K562 (cell line): ENCODE results near the gene CUL2. TPM values are rescaled to one million over a fixed set of nuclear protein-coding genes. Genes with fewer than 3 reads are reported as not detected.

Experiments
- ATAC-seq: fragments of 200-7000 bp; cut with Tn5 transposase; 3 replicates; pipeline ENCODE4 v1.9.1; 2020; ENCODE audit warnings: moderate library complexity
- BruUV-seq: library from RNA; stranded (reverse); fragments of 400-500 nt; replicated peaks from 2 replicates; lab custom pipeline; 2021; lab: Mats Ljungman, UMichigan
- CTCF ChIA-PET: fragments of 300-600 bp; formaldehyde crosslinking; extraction: SDS; loops from one replicate; lab custom pipeline; 2021; ENCODE audit warnings: low intra/inter-chr PET ratio; lab: Yijun Ruan, JAX
- POLR2A ChIA-PET: fragments of 300-600, 350-650 bp; sonication (Branson Sonifier 250); formaldehyde crosslinking; extraction: SDS; loops from one replicate; lab custom pipeline; 2021; ENCODE audit warnings: antibody characterized with exemption, inconsistent platforms; lab: Yijun Ruan, JAX
- DNase-seq, 4 experiments: peaks; one replicate each; pipeline versions ENCODE4 v3.0.0 to v3.0.0-alpha.2; 2011 to 2018; ENCODE audit warnings: low spot score in 3 of 4, mixed read lengths in 3 of 4; ENCODE audit errors: extremely low read depth in 1 of 4
- FAIRE-seq: peaks from 2 replicates; lab custom pipeline; 2011; peaks lifted over from hg19 to GRCh38; lab: Jason Lieb, UNC
- H2AFZ ChIP-seq: 2 replicates; pipeline ENCODE4 v1.6.0; 2011; ENCODE audit warnings: low read depth, low read length, control low read depth, inconsistent platforms
- H3K27ac ChIP-seq: fragments of 200-600 bp; 3 replicates; pipeline ENCODE4 v1.8.0; 2011; ENCODE audit warnings: low read depth, mild to moderate bottlenecking, control low read depth, inconsistent platforms, low read length, moderate library complexity, mixed read lengths; ENCODE audit errors: extremely low read depth
- H3K27me3 ChIP-seq, 2 experiments: fragments of 300-600 bp in 1 of 2; 2 replicates in 1 of 2; 3 replicates in 1 of 2; pipeline versions ENCODE4 v1.6.0 to v1.8.0; 2011; ENCODE audit warnings: inconsistent platforms in 2 of 2, low read length in 2 of 2, mild to moderate bottlenecking in 1 of 2, mixed read lengths in 1 of 2, moderate library complexity in 1 of 2; ENCODE audit not compliant: control insufficient read depth in 2 of 2, insufficient read depth in 2 of 2
- H3K36me3 ChIP-seq: fragments of 300-600 bp; 3 replicates; pipeline ENCODE4 v1.8.0; 2011; ENCODE audit warnings: mild to moderate bottlenecking, low read length, inconsistent platforms; ENCODE audit not compliant: control insufficient read depth, insufficient read depth
- H3K4me1 ChIP-seq, 2 experiments: fragments of 200-600 bp in 1 of 2; replicated peaks in 1 of 2; 2 replicates in 1 of 2; 3 replicates in 1 of 2; pipeline versions ENCODE4 v1.5.1 to v1.8.0; 2011; ENCODE audit warnings: inconsistent platforms in 2 of 2, low read length in 2 of 2, mild to moderate bottlenecking in 1 of 2, mixed read lengths in 1 of 2, moderate library complexity in 1 of 2; ENCODE audit not compliant: control insufficient read depth in 2 of 2, insufficient read depth in 2 of 2
- H3K4me2 ChIP-seq: 2 replicates; pipeline ENCODE4 v1.6.1; 2011; ENCODE audit warnings: low read length, control low read depth, inconsistent platforms, mixed read lengths; ENCODE audit not compliant: insufficient read depth
- H3K4me3 ChIP-seq: fragments of 200-600 bp; sonication (generic), shearing (Covaris generic); 2 replicates; pipeline ENCODE4 v1.5.1; 2016; ENCODE audit warnings: control low read depth, inconsistent platforms
- H3K79me2 ChIP-seq: fragments of 200-600 bp; 3 replicates; pipeline ENCODE4 v1.8.0; 2011; ENCODE audit warnings: low read length, inconsistent platforms; ENCODE audit not compliant: control insufficient read depth, insufficient read depth
- H3K9ac ChIP-seq, 2 experiments: 2 replicates each; pipeline versions ENCODE4 v1.6.0 to v1.6.1; 2011; ENCODE audit warnings: low read depth in 2 of 2, low read length in 2 of 2, control low read depth in 1 of 2, inconsistent platforms in 1 of 2, mild to moderate bottlenecking in 1 of 2, mixed read lengths in 1 of 2; ENCODE audit not compliant: insufficient read depth in 1 of 2
- H3K9me1 ChIP-seq: one replicate; pipeline ENCODE4 v1.6.0; 2011; ENCODE audit warnings: inconsistent platforms, mild to moderate bottlenecking, low read length, moderate library complexity; ENCODE audit not compliant: control insufficient read depth, insufficient read depth
- H3K9me3 ChIP-seq: replicated peaks from 2 replicates; pipeline ENCODE4 v1.5.1; 2011; ENCODE audit warnings: low read depth, low read length, inconsistent platforms; ENCODE audit not compliant: control insufficient read depth, insufficient read depth
- H4K20me1 ChIP-seq: replicated peaks from 2 replicates; pipeline ENCODE4 v1.6.1; 2011; ENCODE audit warnings: low read length, inconsistent platforms, mixed read lengths; ENCODE audit not compliant: control insufficient read depth, insufficient read depth
- ARHGAP35 ChIP-seq: fragments of 450-650 bp; IDR thresholded peaks from 2 replicates; pipeline ENCODE4 v1.6.1; 2018; ENCODE audit not compliant: partially characterized antibody
- ESRRB ChIP-seq: fragments of 250-450 bp; sonication (Bioruptor Pico); IDR thresholded peaks from 2 replicates; pipeline ENCODE4 v1.5.0; 2020; ENCODE audit warnings: mild to moderate bottlenecking, moderate library complexity, borderline replicate concordance
- FOXJ3 ChIP-seq: sonication (generic); formaldehyde crosslinking; IDR thresholded peaks from 2 replicates; pipeline ENCODE4 v1.4.0; 2020; ENCODE audit warnings: mild to moderate bottlenecking, missing genetic modification reagents
- HNRNPLL ChIP-seq: fragments of 200-400 bp; formaldehyde crosslinking; IDR thresholded peaks from 2 replicates; pipeline ENCODE4 v1.6.1; 2017; ENCODE audit warnings: low read length, low read depth, mild to moderate bottlenecking; ENCODE audit not compliant: poor library complexity, severe bottlenecking
- TEAD1 ChIP-seq, 2 experiments: fragments of 450-650 bp in 1 of 2; sonication (generic) in 1 of 2; formaldehyde crosslinking; IDR thresholded peaks; 2 replicates each; pipeline versions ENCODE4 v1.4.0 to v1.8.0; 2020 to 2022; ENCODE audit warnings: mild to moderate bottlenecking in 2 of 2, missing genetic modification reagents in 1 of 2
- ZNF121 ChIP-seq: sonication (generic); formaldehyde crosslinking; conservative IDR thresholded peaks from 2 replicates; pipeline ENCODE4 v1.8.0; 2022; ENCODE audit warnings: missing genetic modification reagents
- WGBS: fragments of 100-300 bp; shearing (Covaris generic); methylation state at CpG from one replicate; pipeline ENCODE4 v1.1.6; 2016; ENCODE audit warnings: low coverage, mixed read lengths; ENCODE audit not compliant: insufficient coverage; ENCODE audit errors: missing lambda C conversion rate; 5-methylcytosine and 5-hydroxymethylcytosine counted together
- in situ Hi-C: fragments of 300-500 bp; cut with MboI; formaldehyde crosslinking; loops from 4 replicates; pipeline ENCODE4 v1.15.0; 2018; ENCODE audit warnings: inconsistent platforms, mixed read lengths
- intact Hi-C: fragments of 100-400 bp; cut with micrococcal nuclease; formaldehyde crosslinking; loops from 2 replicates; pipeline ENCODE4 v1.14.2; 2022
- polyA plus RNA-seq, 8 experiments: library from polyadenylated mRNA; depleted of rRNA in 4 of 8; stranded (reverse) in 5 of 8; unstranded in 3 of 8; fragments of >200 nt; fragmentation: Nextera tagmentation in 2 of 8; fragmentation: Illumina TruSeq in 1 of 8; extraction: Ambion mirVana in 2 of 8; extraction: Trizol in 1 of 8; gene quantifications; 2 replicates each; pipeline versions ENCODE4 v1.2.1 to v1.2.3, GENCODE V29; 2011 to 2014; ENCODE audit warnings: inconsistent platforms in 1 of 8, missing spikeins in 1 of 8
- total RNA-seq, 7 experiments: library from RNA; depleted of rRNA in 6 of 7; stranded (reverse); fragments of >200 nt in 6 of 7; fragmentation: Illumina TruSeq in 2 of 7; extraction: Trizol in 2 of 7; gene quantifications; 2 replicates each; pipeline versions ENCODE4 v1.2.1 to v1.2.3, GENCODE V29; 2011 to 2021; ENCODE audit warnings: low replicate concordance in 1 of 7
- TF ChIP-seq, protein P1 (sequence below): sonication (generic); formaldehyde crosslinking; IDR thresholded peaks from 2 replicates; pipeline ENCODE4 v1.8.1; 2023; ENCODE audit warnings: mild to moderate bottlenecking, missing genetic modification reagents
- TF ChIP-seq, protein P2 (sequence below): fragments of 450-650 bp; IDR thresholded peaks from 2 replicates; pipeline ENCODE4 v1.7.1; 2018; ENCODE audit warnings: mild to moderate bottlenecking, low read depth; ENCODE audit not compliant: partially characterized antibody
- TF ChIP-seq, protein P3 (sequence below): IDR thresholded peaks from 2 replicates; pipeline ENCODE4 v1.6.1; 2011; ENCODE audit not compliant: insufficient read length; ENCODE audit errors: extremely low read depth

Gene CUL2
- total and polyA plus RNA-seq, 9 of the 15 experiments (the other 6 are each of a cell fraction or from before 2014, with no cell fraction given), result 17.3 to 46.3 (median 41.2) TPM

DNA sequence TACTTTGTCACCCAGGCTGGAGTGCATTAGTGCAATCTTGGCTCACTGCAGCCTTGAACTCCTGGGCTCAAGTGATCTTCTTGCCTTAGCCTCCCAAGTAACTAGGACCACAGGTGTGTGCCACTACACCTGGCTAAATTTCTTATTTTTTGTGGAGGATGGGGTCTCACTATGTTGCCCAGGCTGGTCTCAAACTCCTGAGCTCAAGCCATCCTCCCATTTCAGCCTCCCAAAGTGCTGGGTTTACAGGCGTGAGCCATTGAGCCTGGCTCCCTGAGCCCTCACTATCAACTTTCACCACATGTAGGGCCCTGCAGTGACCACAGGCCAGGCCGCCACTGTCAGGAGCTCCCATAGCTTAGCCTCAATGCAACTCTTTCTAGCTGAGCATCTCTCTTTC, 110.2 kb downstream of the CUL2 start:
- in situ Hi-C loops, result loop anchor here (10.0 kb wide), 1 partner anchor 315 kb away; no protein-coding TSS in a partner anchor
- H3K4me3 ChIP-seq, result no peak overlapping the region
- H3K9me3 ChIP-seq, result 0 out of 2 replicates have a peak, but pooled peaks cover 7% of the 10 kb centered on the region
- peaks cover 8 to 14% of the 10 kb centered on the region in 2 experiments; a peak in 4 of 5 replicates for H3K27me3 ChIP-seq
- FAIRE-seq (no peak), ATAC-seq (no peak; the same call in 2 of the 3 replicates), DNase-seq (no peak)
- no peaks in the 10 kb centered on the region for H4K20me1 ChIP-seq
- no peak overlapping the region for H2AFZ ChIP-seq
- no peaks in the 10 kb centered on the region for H3K9me1 ChIP-seq
- CTCF ChIA-PET, result no interaction called here
- H3K4me2 ChIP-seq, result no peak overlapping the region
- POLR2A ChIA-PET, result interaction anchor here (0.6 to 1.2 kb wide), 2 partner anchors 23 to 534 kb away, joined by 3 to 4 read pairs; no protein-coding TSS in a partner anchor
- intact Hi-C loops, result no loop called here
- H3K36me3 ChIP-seq, result no peaks in the 10 kb centered on the region
- WGBS, result 6% methylated on average over 2 of the region's 2 CpGs
- H3K4me1 ChIP-seq, result no peaks in the 10 kb centered on the region
- no peak for TF ChIP-seq ESRRB
- TF ChIP-seq ZNF121 (CRISPR knock-in tag), result peak; percentile 59; the same call in 1 of the 2 replicates
- H3K9ac ChIP-seq, result no peak overlapping the region
- H3K27ac ChIP-seq, result no peak overlapping the region
- no TSS peak for BruUV-seq
- H3K79me2 ChIP-seq, result no peaks in the 10 kb centered on the region

DNA sequence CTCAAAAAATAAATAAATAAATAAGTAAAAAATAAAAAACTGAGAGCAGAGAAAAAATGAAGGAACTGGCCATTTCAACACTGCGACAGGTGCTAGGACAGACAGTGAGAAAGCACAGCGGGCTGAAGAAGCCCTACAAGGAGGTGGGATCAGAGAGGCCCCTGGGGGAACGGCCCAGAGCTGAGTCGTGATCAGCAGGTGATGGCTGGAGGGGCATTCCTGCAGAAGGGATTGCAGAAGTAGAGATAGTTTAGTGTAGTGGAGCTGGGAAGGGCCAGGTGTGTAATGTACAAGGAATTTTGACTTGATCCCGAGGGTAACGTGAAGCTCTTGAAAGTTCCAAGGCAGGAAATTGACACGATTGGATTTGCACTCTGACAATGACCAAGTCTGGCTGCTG, 112.1 kb downstream of the CUL2 start:
- intact Hi-C loops, result no loop called here
- Histone ChIP-seq H3K9me1 (no peaks in the 10 kb centered on the region), H3K9me3 (0 out of 2 replicates have a peak, but pooled peaks cover 3% of the 10 kb centered on the region), H3K79me2 (no peaks in the 10 kb centered on the region), H3K4me2 (no peak overlapping the region), H3K9ac (no peak overlapping the region), H3K4me3 (no peak overlapping the region), H3K36me3 (no peaks in the 10 kb centered on the region), H3K27me3 (peaks cover 9 to 27% of the 10 kb centered on the region in 2 experiments), H3K27ac (no peak overlapping the region), H4K20me1 (no peaks in the 10 kb centered on the region), H3K4me1 (no peaks in the 10 kb centered on the region), H2AFZ (no peak overlapping the region)
- no peak for DNase-seq
- 2% methylated on average over 7 of the region's 7 CpGs for WGBS
- in situ Hi-C loops, result no loop called here
- POLR2A ChIA-PET, result no interaction called here
- ATAC-seq, result no peak
- no TSS peak for BruUV-seq
- CTCF ChIA-PET, result no interaction called here
- FAIRE-seq, result no peak
- TF ChIP-seq ARHGAP35 (no peak), FOXJ3 (CRISPR knock-in tag) (no peak), HNRNPLL (no peak), TEAD1 (CRISPR knock-in tag; IDR thresholded peaks at IDR 0.05) (no peak)
- TF ChIP-seq, protein P1, sequence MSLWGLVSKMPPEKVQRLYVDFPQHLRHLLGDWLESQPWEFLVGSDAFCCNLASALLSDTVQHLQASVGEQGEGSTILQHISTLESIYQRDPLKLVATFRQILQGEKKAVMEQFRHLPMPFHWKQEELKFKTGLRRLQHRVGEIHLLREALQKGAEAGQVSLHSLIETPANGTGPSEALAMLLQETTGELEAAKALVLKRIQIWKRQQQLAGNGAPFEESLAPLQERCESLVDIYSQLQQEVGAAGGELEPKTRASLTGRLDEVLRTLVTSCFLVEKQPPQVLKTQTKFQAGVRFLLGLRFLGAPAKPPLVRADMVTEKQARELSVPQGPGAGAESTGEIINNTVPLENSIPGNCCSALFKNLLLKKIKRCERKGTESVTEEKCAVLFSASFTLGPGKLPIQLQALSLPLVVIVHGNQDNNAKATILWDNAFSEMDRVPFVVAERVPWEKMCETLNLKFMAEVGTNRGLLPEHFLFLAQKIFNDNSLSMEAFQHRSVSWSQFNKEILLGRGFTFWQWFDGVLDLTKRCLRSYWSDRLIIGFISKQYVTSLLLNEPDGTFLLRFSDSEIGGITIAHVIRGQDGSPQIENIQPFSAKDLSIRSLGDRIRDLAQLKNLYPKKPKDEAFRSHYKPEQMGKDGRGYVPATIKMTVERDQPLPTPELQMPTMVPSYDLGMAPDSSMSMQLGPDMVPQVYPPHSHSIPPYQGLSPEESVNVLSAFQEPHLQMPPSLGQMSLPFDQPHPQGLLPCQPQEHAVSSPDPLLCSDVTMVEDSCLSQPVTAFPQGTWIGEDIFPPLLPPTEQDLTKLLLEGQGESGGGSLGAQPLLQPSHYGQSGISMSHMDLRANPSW, result no peak
- TF ChIP-seq, protein P2, sequence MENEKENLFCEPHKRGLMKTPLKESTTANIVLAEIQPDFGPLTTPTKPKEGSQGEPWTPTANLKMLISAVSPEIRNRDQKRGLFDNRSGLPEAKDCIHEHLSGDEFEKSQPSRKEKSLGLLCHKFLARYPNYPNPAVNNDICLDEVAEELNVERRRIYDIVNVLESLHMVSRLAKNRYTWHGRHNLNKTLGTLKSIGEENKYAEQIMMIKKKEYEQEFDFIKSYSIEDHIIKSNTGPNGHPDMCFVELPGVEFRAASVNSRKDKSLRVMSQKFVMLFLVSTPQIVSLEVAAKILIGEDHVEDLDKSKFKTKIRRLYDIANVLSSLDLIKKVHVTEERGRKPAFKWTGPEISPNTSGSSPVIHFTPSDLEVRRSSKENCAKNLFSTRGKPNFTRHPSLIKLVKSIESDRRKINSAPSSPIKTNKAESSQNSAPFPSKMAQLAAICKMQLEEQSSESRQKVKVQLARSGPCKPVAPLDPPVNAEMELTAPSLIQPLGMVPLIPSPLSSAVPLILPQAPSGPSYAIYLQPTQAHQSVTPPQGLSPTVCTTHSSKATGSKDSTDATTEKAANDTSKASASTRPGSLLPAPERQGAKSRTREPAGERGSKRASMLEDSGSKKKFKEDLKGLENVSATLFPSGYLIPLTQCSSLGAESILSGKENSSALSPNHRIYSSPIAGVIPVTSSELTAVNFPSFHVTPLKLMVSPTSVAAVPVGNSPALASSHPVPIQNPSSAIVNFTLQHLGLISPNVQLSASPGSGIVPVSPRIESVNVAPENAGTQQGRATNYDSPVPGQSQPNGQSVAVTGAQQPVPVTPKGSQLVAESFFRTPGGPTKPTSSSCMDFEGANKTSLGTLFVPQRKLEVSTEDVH, result no peak
- TF ChIP-seq, protein P3, sequence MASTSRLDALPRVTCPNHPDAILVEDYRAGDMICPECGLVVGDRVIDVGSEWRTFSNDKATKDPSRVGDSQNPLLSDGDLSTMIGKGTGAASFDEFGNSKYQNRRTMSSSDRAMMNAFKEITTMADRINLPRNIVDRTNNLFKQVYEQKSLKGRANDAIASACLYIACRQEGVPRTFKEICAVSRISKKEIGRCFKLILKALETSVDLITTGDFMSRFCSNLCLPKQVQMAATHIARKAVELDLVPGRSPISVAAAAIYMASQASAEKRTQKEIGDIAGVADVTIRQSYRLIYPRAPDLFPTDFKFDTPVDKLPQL, result no peak
